Measurements from ENCODE around the gene USP33.
"Not testable (repeated sequence)": the region's sequence is repeated elsewhere in the genome, so short reads cannot be mapped to it uniquely, and the experiment has no call there.

USP33 gene

GRCh38 chr1:77759071-77760028, at the start of gene USP33:
TSS of gene USP33 (minus strand) at chr1:77759852. CDS start at chr1:77741697, 18,155 bp downstream.
- H3K27ac ChIP-seq (ENCODE audit: low read length), result no peak within 1 kb of the TSS
- H3K36me3 ChIP-seq (ENCODE audit: control insufficient read depth, insufficient read depth, low read length), result no peaks in the 10 kb centered on the region
- peak within 1 kb of the TSS; percentile 93 for H3K4me3 ChIP-seq (ENCODE audit: low read length)
- WGBS (ENCODE audit: insufficient coverage, insufficient read length), result no CpG with 5 or more reads among the region's 79 CpGs
- H3K4me1 ChIP-seq (ENCODE audit: control insufficient read depth, insufficient read depth, low read length), result no peaks in the 10 kb centered on the region
- H3K27me3 ChIP-seq (ENCODE audit: control insufficient read depth, insufficient read depth, low read length), result no peaks in the 10 kb centered on the region
- H3K9me3 ChIP-seq (ENCODE audit: control insufficient read depth, insufficient read depth, low read length), result no peaks in the 10 kb centered on the region
- DNase-seq (ENCODE audit: low read depth, low spot score), result peak; percentile 77

GRCh38 chr1:77803371-77803770, 43.7 kb upstream of the USP33 start:
- no peak for DNase-seq (ENCODE audit: low read depth, low spot score)
- no peak overlapping the region for H3K27ac ChIP-seq (ENCODE audit: low read length)
- no peaks in the 10 kb centered on the region for H3K4me1 ChIP-seq (ENCODE audit: control insufficient read depth, insufficient read depth, low read length)
- peaks cover 3% of the 10 kb centered on the region; the same call in 1 of the 2 replicates for H3K36me3 ChIP-seq (ENCODE audit: control insufficient read depth, insufficient read depth, low read length)
- H3K4me3 ChIP-seq (ENCODE audit: low read length), result no peak overlapping the region
- no peaks in the 10 kb centered on the region for H3K9me3 ChIP-seq (ENCODE audit: control insufficient read depth, insufficient read depth, low read length)
- 100% methylated on average over 1 of the region's 2 CpGs for WGBS (ENCODE audit: insufficient coverage, insufficient read length)
- H3K27me3 ChIP-seq (ENCODE audit: control insufficient read depth, insufficient read depth, low read length), result no peaks in the 10 kb centered on the region

- no peaks in the 10 kb centered on the region for H3K4me1 ChIP-seq (ENCODE audit: control insufficient read depth, insufficient read depth, low read length)
- no peak overlapping the region for H3K27ac ChIP-seq (ENCODE audit: low read length)
- no peaks in the 10 kb centered on the region for H3K27me3 ChIP-seq (ENCODE audit: control insufficient read depth, insufficient read depth, low read length)
- no peak for DNase-seq (ENCODE audit: low read depth, low spot score)
- no peak overlapping the region for H3K4me3 ChIP-seq (ENCODE audit: low read length)
- no peaks in the 10 kb centered on the region for H3K9me3 ChIP-seq (ENCODE audit: control insufficient read depth, insufficient read depth, low read length)
- 100% methylated on average over 1 of the region's 2 CpGs for WGBS (ENCODE audit: insufficient coverage, insufficient read length)
- H3K36me3 ChIP-seq (ENCODE audit: control insufficient read depth, insufficient read depth, low read length), result no peaks in the 10 kb centered on the region
Measured at GRCh38 chr1:77802026-77802425, 42.4 kb upstream of the USP33 start.

GRCh38 chr1:77797991-77798390, 38.3 kb upstream of the USP33 start:
- Histone ChIP-seq H3K4me1 (ENCODE audit: control insufficient read depth, insufficient read depth, low read length) (no peaks in the 10 kb centered on the region), H3K9me3 (ENCODE audit: control insufficient read depth, insufficient read depth, low read length) (no peaks in the 10 kb centered on the region), H3K4me3 (ENCODE audit: low read length) (no peak overlapping the region), H3K27me3 (ENCODE audit: control insufficient read depth, insufficient read depth, low read length) (no peaks in the 10 kb centered on the region), H3K27ac (ENCODE audit: low read length) (no peak overlapping the region), H3K36me3 (ENCODE audit: control insufficient read depth, insufficient read depth, low read length) (no peaks in the 10 kb centered on the region)
- no peak for DNase-seq (ENCODE audit: low read depth, low spot score)

- H3K4me3 ChIP-seq (ENCODE audit: low read length), result no peak overlapping the region
- H3K36me3 ChIP-seq (ENCODE audit: control insufficient read depth, insufficient read depth, low read length), result no peaks in the 10 kb centered on the region
- no peak for DNase-seq (ENCODE audit: low read depth, low spot score)
- WGBS (ENCODE audit: insufficient coverage, insufficient read length), result no CpG with 5 or more reads among the region's 5 CpGs
- H3K4me1 ChIP-seq (ENCODE audit: control insufficient read depth, insufficient read depth, low read length), result no peaks in the 10 kb centered on the region
- no peaks in the 10 kb centered on the region for H3K9me3 ChIP-seq (ENCODE audit: control insufficient read depth, insufficient read depth, low read length)
- H3K27ac ChIP-seq (ENCODE audit: low read length), result no peak overlapping the region
- H3K27me3 ChIP-seq (ENCODE audit: control insufficient read depth, insufficient read depth, low read length), result no peaks in the 10 kb centered on the region
Measured at GRCh38 chr1:77796695-77797405, 37.2 kb upstream of the USP33 start.

GRCh38 chr1:77794550-77794949, 34.9 kb upstream of the USP33 start:
- Histone ChIP-seq H3K27ac (ENCODE audit: low read length) (no peak overlapping the region), H3K27me3 (ENCODE audit: control insufficient read depth, insufficient read depth, low read length) (no peaks in the 10 kb centered on the region), H3K4me1 (ENCODE audit: control insufficient read depth, insufficient read depth, low read length) (no peaks in the 10 kb centered on the region), H3K4me3 (ENCODE audit: low read length) (no peak overlapping the region), H3K36me3 (ENCODE audit: control insufficient read depth, insufficient read depth, low read length) (no peaks in the 10 kb centered on the region), H3K9me3 (ENCODE audit: control insufficient read depth, insufficient read depth, low read length) (no peaks in the 10 kb centered on the region)
- no CpG with 5 or more reads among the region's 3 CpGs for WGBS (ENCODE audit: insufficient coverage, insufficient read length)
- DNase-seq (ENCODE audit: low read depth, low spot score), result no peak

GRCh38 chr1:77786093-77786741, 26.6 kb upstream of the USP33 start:
- no CpG with 5 or more reads among the region's 2 CpGs for WGBS (ENCODE audit: insufficient coverage, insufficient read length)
- H3K9me3 ChIP-seq (ENCODE audit: control insufficient read depth, insufficient read depth, low read length); H3K36me3 ChIP-seq (ENCODE audit: control insufficient read depth, insufficient read depth, low read length); DNase-seq (ENCODE audit: low read depth, low spot score); H3K4me1 ChIP-seq (ENCODE audit: control insufficient read depth, insufficient read depth, low read length); H3K4me3 ChIP-seq (ENCODE audit: low read length); H3K27me3 ChIP-seq (ENCODE audit: control insufficient read depth, insufficient read depth, low read length); H3K27ac ChIP-seq (ENCODE audit: low read length): not testable (repeated sequence)

GRCh38 chr1:77783141-77783540, 23.5 kb upstream of the USP33 start:
- Histone ChIP-seq H3K27ac (ENCODE audit: low read length) (no peak overlapping the region), H3K36me3 (ENCODE audit: control insufficient read depth, insufficient read depth, low read length) (no peaks in the 10 kb centered on the region; the same call in none of the 2 replicates), H3K27me3 (ENCODE audit: control insufficient read depth, insufficient read depth, low read length) (no peaks in the 10 kb centered on the region), H3K4me3 (ENCODE audit: low read length) (no peak overlapping the region), H3K9me3 (ENCODE audit: control insufficient read depth, insufficient read depth, low read length) (no peaks in the 10 kb centered on the region), H3K4me1 (ENCODE audit: control insufficient read depth, insufficient read depth, low read length) (no peaks in the 10 kb centered on the region)
- WGBS (ENCODE audit: insufficient coverage, insufficient read length), result no CpG with 5 or more reads among the region's 2 CpGs
- DNase-seq (ENCODE audit: low read depth, low spot score), result no peak

- no peak for DNase-seq (ENCODE audit: low read depth, low spot score)
- Histone ChIP-seq H3K4me1 (ENCODE audit: control insufficient read depth, insufficient read depth, low read length) (no peaks in the 10 kb centered on the region), H3K36me3 (ENCODE audit: control insufficient read depth, insufficient read depth, low read length) (no peaks in the 10 kb centered on the region; the same call in none of the 2 replicates), H3K27ac (ENCODE audit: low read length) (no peak overlapping the region), H3K27me3 (ENCODE audit: control insufficient read depth, insufficient read depth, low read length) (no peaks in the 10 kb centered on the region), H3K4me3 (ENCODE audit: low read length) (no peak overlapping the region), H3K9me3 (ENCODE audit: control insufficient read depth, insufficient read depth, low read length) (no peaks in the 10 kb centered on the region)
- no CpG with 5 or more reads among the region's 1 CpG for WGBS (ENCODE audit: insufficient coverage, insufficient read length)
Measured at GRCh38 chr1:77781683-77782082, 22.0 kb upstream of the USP33 start.

- no CpG with 5 or more reads among the region's 40 CpGs for WGBS (ENCODE audit: insufficient coverage, insufficient read length)
Measured at GRCh38 chr1:77779529-77780281, 20.1 kb upstream of the USP33 start, which contains the start of gene MIGA1. TSS of gene MIGA1 (plus strand) at chr1:77779649. CDS start at chr1:77783253, 3,604 bp downstream.

More at GRCh38 chr1:77779529-77780281, 20.1 kb upstream of the USP33 start, which contains the start of gene MIGA1:
- no peaks in the 10 kb centered on the region; the same call in 1 of the 2 replicates for H3K36me3 ChIP-seq (ENCODE audit: control insufficient read depth, insufficient read depth, low read length)
- H3K9me3 ChIP-seq (ENCODE audit: control insufficient read depth, insufficient read depth, low read length), result no peaks in the 10 kb centered on the region
- no peaks in the 10 kb centered on the region for H3K27me3 ChIP-seq (ENCODE audit: control insufficient read depth, insufficient read depth, low read length)
- H3K4me1 ChIP-seq (ENCODE audit: control insufficient read depth, insufficient read depth, low read length), result no peaks in the 10 kb centered on the region
- H3K4me3 ChIP-seq (ENCODE audit: low read length), result peak within 1 kb of the TSS; percentile 91
- H3K27ac ChIP-seq (ENCODE audit: low read length), result no peak within 1 kb of the TSS
- peak; percentile 89 for DNase-seq (ENCODE audit: low read depth, low spot score)
